HFF-Myc (cell line): ENCODE results near the gene SPDYE4.

Experiments
- DNase-seq: peaks from one replicate; pipeline ENCODE4 v3.0.0-alpha.2; 2011; ENCODE audit warnings: low read depth; ENCODE audit errors: extremely low read depth
- H3K4me3 ChIP-seq: replicated peaks from 2 replicates; pipeline ENCODE4 v1.5.1; 2011; ENCODE audit warnings: low read depth, mild to moderate bottlenecking, control low read depth, low read length
- CTCF ChIP-seq: IDR thresholded peaks from 2 replicates; pipeline ENCODE4 v1.5.1; 2012; ENCODE audit warnings: mild to moderate bottlenecking, low read depth, low read length, control low read depth; ENCODE audit errors: missing control alignments

SPDYE4 gene

GRCh38 chr17:8718001-8718563 is 40.3 kb downstream of the SPDYE4 start:
- no peak for TF ChIP-seq CTCF
- no peak for DNase-seq
- no peak overlapping the region for H3K4me3 ChIP-seq

DNA sequence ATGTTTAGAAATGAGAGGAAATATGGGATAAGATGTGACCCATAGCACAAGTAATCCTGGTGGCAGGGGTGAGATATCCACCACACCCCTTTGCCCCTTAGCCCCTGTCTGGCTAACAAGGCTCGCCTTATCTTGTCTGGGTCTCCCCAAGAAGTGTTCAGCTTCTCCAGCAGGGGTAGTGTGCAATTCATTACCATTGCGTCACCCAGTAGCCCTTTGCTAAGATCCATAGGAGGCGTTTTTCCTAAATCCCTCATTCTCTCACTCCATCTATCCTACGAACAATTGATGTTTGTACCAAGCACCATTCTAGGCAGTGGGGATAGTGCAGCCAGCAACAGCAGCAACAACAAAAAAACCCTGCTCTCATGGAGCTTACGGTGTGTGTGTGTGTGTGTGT is 44.5 kb downstream of the SPDYE4 start:
- TF ChIP-seq CTCF, result no peak
- no peak for DNase-seq

GRCh38 chr17:8713315-8713714 is 45.0 kb downstream of the SPDYE4 start:
- H3K4me3 ChIP-seq, result no peak overlapping the region
- no peak for DNase-seq
- TF ChIP-seq CTCF, result no peak

More for the DNA sequence above, 44.5 kb downstream of the SPDYE4 start:
- H3K4me3 ChIP-seq, result no peak overlapping the region

DNA sequence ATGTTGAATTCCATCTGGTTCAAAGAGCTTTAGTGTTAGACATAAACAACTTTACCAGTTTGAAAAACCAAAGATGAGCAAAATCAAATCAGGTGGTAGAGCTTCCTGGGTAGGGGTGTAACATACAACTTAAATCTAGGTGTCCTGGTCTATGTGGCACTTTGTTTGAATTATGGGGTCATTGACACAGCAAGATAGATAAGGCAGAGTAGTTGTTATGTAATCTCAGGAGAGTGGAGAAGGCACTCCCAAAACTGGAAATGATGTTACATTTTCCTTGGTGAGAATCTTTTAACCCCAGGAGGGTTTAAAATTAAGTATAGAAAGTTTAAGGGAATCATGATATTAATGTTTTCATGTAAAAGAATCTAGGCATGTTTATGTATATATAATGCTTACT is 45.6 kb downstream of the SPDYE4 start:
- H3K4me3 ChIP-seq, result no peak overlapping the region
- DNase-seq, result no peak
- TF ChIP-seq CTCF, result no peak

GRCh38 chr17:8711291-8711690 is 47.1 kb downstream of the SPDYE4 start:
- TF ChIP-seq CTCF, result no peak
- no peak for DNase-seq

GRCh38 chr17:8710813-8711212 is 47.5 kb downstream of the SPDYE4 start:
- no peak for TF ChIP-seq CTCF
- no peak for DNase-seq

More at GRCh38 chr17:8711291-8711690, 47.1 kb downstream of the SPDYE4 start:
- no peak overlapping the region for H3K4me3 ChIP-seq

GRCh38 chr17:8709006-8709405 is 49.3 kb downstream of the SPDYE4 start:
- TF ChIP-seq CTCF, result no peak

More at GRCh38 chr17:8710813-8711212, 47.5 kb downstream of the SPDYE4 start:
- H3K4me3 ChIP-seq, result no peak overlapping the region

More at GRCh38 chr17:8709006-8709405, 49.3 kb downstream of the SPDYE4 start:
- no peak overlapping the region for H3K4me3 ChIP-seq
- DNase-seq, result no peak
